M059J (cell line): ENCODE results near the gene P2RY2. TPM values are rescaled to one million over a fixed set of nuclear protein-coding genes. Genes with fewer than 3 reads are reported as not detected.

Source experiments
- DNase-seq: peaks from one replicate; pipeline ENCODE4 v3.0.0-alpha.2; 2012; ENCODE audit warnings: low read depth
- total RNA-seq: library from RNA; depleted of rRNA; stranded (reverse); fragments of >200 nt; shearing (Covaris generic); gene quantifications from 2 replicates; pipeline ENCODE4 v1.2.3, GENCODE V29; 2014

The P2RY2 gene
- total RNA-seq, 1 experiment from 2014 or later, result 0.84 TPM

GRCh38 chr11:73242251-73243092, 24.4 kb downstream of the P2RY2 start:
- DNase-seq, result peak; percentile 76

DNA sequence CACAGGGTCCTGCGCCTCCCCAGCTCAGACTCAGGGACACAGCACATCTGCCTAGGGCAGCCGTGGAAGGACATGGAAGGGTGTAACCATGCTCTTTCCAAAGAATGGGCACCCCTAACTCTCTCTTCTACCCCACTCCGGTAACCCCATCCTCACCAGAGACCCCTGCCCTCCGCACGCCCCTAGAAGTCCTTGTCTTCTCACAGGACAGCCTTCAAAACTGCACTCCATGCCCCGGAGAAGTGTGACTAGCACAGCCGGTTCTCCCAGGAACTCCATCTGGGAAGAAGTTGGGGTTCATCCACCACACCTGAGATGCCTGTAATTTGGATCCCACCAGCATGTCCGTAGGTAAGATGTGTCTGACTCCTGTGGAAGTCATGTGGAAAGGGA, 25.0 kb downstream of the P2RY2 start:
- DNase-seq, result no peak

- DNase-seq, result no peak
Observed at GRCh38 chr11:73244589-73245240, 26.6 kb downstream of the P2RY2 start.

- no peak for DNase-seq
Observed at GRCh38 chr11:73245461-73245860, 27.4 kb downstream of the P2RY2 start.

- no peak for DNase-seq
Observed at GRCh38 chr11:73246303-73246702, 28.2 kb downstream of the P2RY2 start.

- DNase-seq, result no peak
Observed at GRCh38 chr11:73248526-73249185, 30.6 kb downstream of the P2RY2 start.

DNA sequence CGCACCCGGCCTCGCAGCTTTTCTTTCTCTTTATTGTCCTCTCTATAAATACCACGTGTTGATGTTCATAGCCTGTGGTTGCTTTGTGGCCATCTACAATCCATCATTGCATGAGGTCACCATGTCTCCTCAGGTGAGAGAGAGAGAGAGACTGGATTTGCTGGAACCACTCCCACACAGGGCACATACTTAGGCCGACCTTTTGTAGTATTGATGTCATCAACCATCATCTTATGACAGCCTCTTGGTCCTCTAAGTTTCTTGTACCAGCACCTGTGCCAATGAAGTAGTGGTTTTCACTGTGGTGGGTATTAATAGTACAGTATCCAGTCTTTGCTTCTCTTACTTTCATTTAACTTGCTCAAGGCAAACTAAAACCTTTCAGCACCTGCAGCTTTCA, 31.2 kb downstream of the P2RY2 start:
- peak; percentile 89 for DNase-seq

DNA sequence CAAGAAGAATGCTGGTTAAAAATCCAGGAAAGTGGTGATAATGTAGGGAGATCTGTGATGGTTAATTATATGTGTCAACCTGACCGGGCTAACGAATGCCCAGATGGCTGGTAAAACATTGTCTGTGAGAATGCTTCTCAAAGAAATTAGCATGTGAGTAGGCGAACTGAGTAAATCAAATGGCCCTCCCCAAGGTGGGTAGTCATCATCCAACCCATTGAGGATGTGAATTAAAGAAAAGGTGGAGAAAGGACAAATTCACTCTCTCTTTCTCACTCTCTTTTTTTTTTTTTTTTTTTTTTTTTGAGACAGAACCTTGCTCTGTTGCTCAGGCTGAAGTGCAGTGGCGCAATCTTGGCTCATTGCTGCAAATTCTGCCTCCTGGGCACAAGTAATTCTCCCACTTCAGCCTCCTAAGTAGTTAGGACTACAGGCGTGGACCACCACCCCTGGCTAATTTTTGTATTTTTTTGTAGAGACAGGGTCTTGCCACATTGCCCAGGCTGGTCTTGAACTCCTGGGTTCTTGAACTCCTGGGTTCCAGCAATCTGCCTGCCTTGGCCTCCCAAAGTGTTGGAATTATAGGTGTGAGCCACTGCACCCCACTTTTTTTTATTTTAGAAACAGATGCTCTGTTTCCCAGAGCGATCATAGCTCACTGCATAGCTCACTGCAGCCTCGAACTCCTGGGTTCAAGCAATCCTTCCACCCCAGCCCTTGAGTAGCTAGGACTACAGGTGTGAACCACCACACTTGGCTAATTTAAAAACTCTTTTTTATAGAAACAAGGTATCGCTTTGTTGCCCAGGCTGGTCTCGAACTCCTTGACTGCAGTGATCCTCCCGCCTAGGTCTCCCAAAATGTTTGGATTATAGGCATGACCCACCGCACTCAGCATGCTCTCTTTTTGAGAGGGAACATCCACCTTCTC, 32.0 kb downstream of the P2RY2 start:
- no peak for DNase-seq

- peak; percentile 35 for DNase-seq
Observed at GRCh38 chr11:73252577-73253191, 34.6 kb downstream of the P2RY2 start.

- peak; percentile 99 for DNase-seq
Observed at GRCh38 chr11:73257342-73258103, 39.4 kb downstream of the P2RY2 start.

- DNase-seq, result no peak
Observed at GRCh38 chr11:73258104-73259035, 40.3 kb downstream of the P2RY2 start.

DNA sequence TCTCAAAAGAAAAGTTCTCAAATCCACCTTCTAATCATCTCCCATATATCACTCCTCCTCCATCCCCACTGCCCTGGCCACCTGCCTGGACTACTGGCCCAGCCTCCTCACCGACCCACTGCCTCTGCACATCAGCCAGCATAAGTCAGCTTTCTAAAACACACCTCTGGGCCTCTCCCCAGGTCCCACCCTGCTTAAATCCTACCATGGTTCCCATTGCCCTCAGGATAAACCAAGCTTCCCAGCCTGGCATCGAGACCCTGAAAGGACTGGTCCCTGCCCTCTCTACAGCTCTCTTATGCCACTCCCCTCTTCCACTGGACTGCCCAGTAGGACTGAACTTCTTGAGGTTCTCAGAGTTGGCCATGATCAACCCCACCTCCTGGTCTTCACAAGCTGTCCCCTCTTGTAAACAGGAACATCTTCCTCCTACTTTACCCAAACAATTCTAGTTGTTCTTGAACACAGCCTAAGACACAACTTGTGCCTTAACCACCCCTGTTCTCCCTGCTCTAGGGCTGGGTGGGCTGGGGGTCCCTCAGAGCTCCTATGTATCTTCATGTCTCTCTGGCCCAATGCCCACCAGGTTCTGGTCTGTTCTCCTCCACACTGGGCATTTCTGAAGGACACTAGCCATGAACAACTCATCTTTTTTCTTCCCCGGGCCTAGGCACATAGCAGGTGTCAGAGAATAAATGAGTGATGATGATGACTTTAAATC, 41.5 kb downstream of the P2RY2 start:
- DNase-seq, result no peak

DNA sequence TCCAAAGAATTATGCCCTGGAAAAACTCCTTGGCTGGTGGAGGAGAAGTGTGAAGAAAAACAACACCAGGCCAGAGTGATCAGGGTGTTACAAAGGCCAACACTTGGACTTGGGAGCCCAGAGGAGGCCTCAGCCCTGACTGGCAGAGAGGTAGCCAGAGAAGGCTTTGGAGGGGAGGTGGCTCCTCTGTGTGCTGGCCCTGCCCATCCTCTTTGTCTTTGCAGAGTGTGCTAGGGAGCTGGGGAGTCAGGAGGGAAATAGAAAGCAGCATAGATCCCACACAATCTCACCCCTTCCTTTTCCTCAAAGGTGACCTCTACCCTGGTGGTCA, 42.0 kb downstream of the P2RY2 start:
- DNase-seq, result no peak

DNA sequence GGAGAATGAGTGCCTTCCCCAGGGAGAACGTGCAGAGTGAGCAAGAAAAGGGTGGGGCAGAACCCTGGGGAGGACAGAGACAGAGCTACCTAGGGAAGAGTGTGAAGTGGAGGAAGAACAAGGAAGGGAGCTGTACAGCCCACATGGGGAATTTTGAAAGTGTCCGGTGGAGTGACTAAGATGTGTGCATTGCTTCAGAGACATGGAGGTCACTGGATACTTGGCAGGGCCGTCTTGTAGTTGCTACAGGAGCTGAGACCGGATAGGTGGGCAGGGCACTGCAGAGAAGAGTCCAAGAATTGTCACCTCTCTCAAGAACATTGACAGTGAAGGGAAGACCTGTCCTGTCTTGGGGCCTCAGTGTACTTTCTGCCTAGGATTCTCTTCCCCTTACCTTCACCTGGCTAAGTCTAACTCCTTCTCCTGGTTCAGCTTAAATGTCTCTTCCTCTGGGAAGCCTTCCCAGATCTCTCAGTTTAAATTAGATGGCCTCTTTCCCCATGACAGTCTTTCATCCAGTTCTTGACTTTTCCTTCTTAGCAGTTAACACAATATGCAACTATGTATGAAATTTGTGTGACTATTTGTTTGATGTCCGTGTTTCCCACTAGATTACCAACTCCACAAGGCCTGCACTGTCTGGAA, 44.9 kb downstream of the P2RY2 start:
- DNase-seq, result peak; percentile 22

DNA sequence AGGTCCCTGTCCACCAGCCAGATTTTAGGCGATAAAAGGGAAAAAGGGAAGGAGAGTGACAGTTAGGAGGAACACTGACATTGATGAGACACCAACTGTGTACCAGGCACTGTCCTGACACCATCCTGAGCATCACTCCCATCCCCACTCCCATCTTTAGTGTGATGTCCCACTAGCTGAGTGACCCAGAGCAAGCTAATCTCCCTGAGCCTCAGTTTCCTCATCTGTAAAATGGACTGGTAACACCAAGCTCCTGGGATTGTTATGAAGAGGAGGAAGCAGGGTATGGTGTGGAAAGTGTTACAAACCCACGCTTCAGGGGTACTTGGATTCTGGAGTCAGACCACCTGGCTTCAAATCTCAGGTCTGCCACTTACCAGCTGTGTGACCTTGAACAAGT, 45.6 kb downstream of the P2RY2 start:
- no peak for DNase-seq

DNA sequence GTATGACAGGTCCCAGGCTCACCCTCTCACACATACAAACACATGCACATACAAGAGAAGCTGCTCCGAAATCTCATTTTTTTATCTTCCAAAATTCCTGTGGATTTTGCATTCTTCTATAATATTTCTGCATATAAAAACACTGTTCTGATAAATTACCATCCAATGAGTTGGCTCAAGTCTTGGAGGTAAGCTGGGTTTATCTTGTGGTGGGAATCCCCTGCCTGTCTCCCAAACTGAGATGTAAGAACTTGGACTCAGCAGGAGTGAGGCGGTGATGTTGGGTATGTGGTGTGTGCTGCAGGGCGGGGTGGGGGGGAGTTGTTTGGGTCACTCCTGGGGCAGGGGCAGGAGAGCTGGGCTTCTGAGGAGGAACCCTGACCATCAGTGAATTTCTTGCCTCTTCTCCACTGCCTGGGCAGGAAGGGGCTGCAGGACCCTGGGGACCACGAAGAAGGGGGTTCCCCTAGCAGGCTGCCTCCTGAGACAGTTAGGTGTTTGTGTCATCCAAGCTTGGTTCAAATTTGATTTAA, 47.3 kb downstream of the P2RY2 start:
- no peak for DNase-seq

- DNase-seq, result no peak
Observed at GRCh38 chr11:73265853-73266645, 48.0 kb downstream of the P2RY2 start.
